Common myeloid progenitor, CD34-positive (primary cell): ENCODE data around the gene TRIM36.

Source experiments
- CTCF ChIA-PET: fragments of 350-600 bp; sonication (Branson Sonifier 250); formaldehyde crosslinking; loops from one replicate; lab custom pipeline; 2021; ENCODE audit warnings: antibody characterized with exemption; lab: Charles Lee
- POLR2A ChIA-PET: fragments of 350-600 bp; sonication (Branson Sonifier 250); formaldehyde crosslinking; loops from one replicate; lab custom pipeline; 2021; ENCODE audit warnings: antibody characterized with exemption; lab: Charles Lee
- DNase-seq, 3 donors: peaks; one replicate each; pipeline versions ENCODE4 v3.0.0 to v3.0.0-alpha.2; 2013
- H3K27ac ChIP-seq, 2 experiments: 1 replicate in 1 of 2; 2 replicates in 1 of 2; pipeline ENCODE4 v1.7.0; 2013; ENCODE audit warnings: inconsistent platforms in 2 of 2, low read length in 2 of 2, mild to moderate bottlenecking in 2 of 2, low read depth in 1 of 2, moderate library complexity in 1 of 2; ENCODE audit not compliant: severe bottlenecking in 2 of 2, insufficient read depth in 1 of 2, poor library complexity in 1 of 2
- H3K27me3 ChIP-seq, 5 experiments: replicated peaks in 2 of 5; 1 replicate in 3 of 5; 2 replicates in 2 of 5; pipeline versions ENCODE4 v1.6.1 to v1.7.0; 2013; ENCODE audit warnings: low read length in 4 of 5, mild to moderate bottlenecking in 2 of 5, moderate library complexity in 2 of 5, inconsistent platforms in 1 of 5; ENCODE audit not compliant: insufficient read depth in 5 of 5, control insufficient read depth in 4 of 5
- H3K36me3 ChIP-seq, 4 experiments: 1 replicate in 2 of 4; 2 replicates in 2 of 4; pipeline versions ENCODE4 v1.6.1 to v1.7.0; 2013; ENCODE audit warnings: low read length in 3 of 4, control low read depth in 1 of 4, mild to moderate bottlenecking in 1 of 4; ENCODE audit not compliant: control insufficient read depth in 4 of 4, insufficient read depth in 4 of 4
- H3K4me1 ChIP-seq, 4 experiments: 1 replicate in 3 of 4; 2 replicates in 1 of 4; pipeline versions ENCODE4 v1.6.1 to v1.7.1; 2013; ENCODE audit warnings: low read length in 3 of 4, mild to moderate bottlenecking in 3 of 4, control low read depth in 1 of 4, inconsistent platforms in 1 of 4, moderate library complexity in 1 of 4; ENCODE audit not compliant: control insufficient read depth in 4 of 4, insufficient read depth in 4 of 4; ENCODE audit errors: control extremely low read depth in 1 of 4
- H3K4me3 ChIP-seq, 7 experiments: 1 replicate in 4 of 7; 2 replicates in 3 of 7; pipeline versions ENCODE4 v1.5.1 to v1.7.0; 2013; ENCODE audit warnings: mild to moderate bottlenecking in 7 of 7, low read length in 6 of 7, moderate library complexity in 6 of 7, inconsistent platforms in 2 of 7, low read depth in 2 of 7, control low read depth in 1 of 7; ENCODE audit not compliant: insufficient read depth in 4 of 7, control insufficient read depth in 1 of 7; ENCODE audit errors: extremely low read depth in 1 of 7
- H3K9me3 ChIP-seq, 5 experiments: 1 replicate in 4 of 5; 2 replicates in 1 of 5; pipeline versions ENCODE4 v1.6.1 to v1.7.1; 2013; ENCODE audit warnings: low read length in 4 of 5, mild to moderate bottlenecking in 2 of 5, inconsistent platforms in 1 of 5, low read depth in 1 of 5, moderate library complexity in 1 of 5; ENCODE audit not compliant: control insufficient read depth in 4 of 5, insufficient read depth in 2 of 5; ENCODE audit errors: control extremely low read depth in 1 of 5
- WGBS: methylation state at CpG from one replicate; pipeline ENCODE4 v1.1.5; 2013; ENCODE audit not compliant: insufficient coverage; 5-methylcytosine and 5-hydroxymethylcytosine counted together

Gene TRIM36

DNA sequence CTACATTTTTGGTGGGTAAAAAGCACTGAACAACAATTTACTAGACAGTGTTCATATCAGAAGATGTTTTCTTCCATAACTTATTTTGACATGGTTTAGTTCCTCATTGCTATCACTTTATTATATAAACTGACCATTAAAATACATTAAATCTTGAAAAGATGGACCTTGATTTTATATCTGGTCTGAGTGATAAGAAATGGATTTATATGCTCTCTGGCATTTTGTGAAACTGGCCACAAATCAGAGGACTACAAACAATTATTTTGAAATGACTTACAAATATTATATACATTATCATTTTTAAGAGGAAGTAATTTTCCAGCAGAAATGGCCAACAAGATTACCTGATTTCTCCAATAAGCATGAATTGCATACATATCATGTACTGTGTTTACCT is 23.6 kb upstream of the TRIM36 start:
- no peak for DNase-seq
- ChIA-PET CTCF (no interaction called here), POLR2A (no interaction called here)

DNA sequence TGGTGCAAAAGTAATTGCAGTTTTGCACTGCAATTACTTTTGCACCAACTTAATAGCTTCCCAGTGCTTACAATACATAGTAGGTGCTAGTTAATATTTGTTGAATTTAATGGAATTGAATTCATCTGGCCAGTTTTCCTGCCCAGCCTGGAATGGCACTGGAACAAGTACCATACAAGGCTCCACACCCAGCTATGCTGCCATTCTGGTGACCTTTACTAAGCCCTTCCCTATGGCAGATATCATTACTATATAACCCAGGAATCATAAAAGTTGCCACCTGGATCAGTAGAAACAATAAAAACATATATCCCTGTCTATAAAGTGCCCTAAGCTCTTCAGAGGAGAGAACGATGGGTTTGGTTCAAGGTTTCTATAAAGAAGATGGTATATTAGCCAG is 22.4 kb upstream of the TRIM36 start:
- no peak overlapping the region for H3K27ac ChIP-seq
- H3K4me3 ChIP-seq = no peak overlapping the region
- CTCF ChIA-PET = interaction anchor here (0.6 kb wide), 1 partner anchor 67 kb away, joined by 3 read pairs; no protein-coding TSS in a partner anchor
- POLR2A ChIA-PET = no interaction called here
- peaks cover 0 to 22% (median 7%) of the 10 kb centered on the region in 5 experiments for H3K27me3 ChIP-seq
- no peaks in the 10 kb centered on the region for H3K4me1 ChIP-seq
- H3K36me3 ChIP-seq = no peaks in the 10 kb centered on the region
- no peak for DNase-seq
- no CpG with 5 or more reads among the region's 1 CpG for WGBS
- no peaks in the 10 kb centered on the region for H3K9me3 ChIP-seq

More for the DNA sequence above, 23.6 kb upstream of the TRIM36 start:
- no peaks in the 10 kb centered on the region for H3K4me1 ChIP-seq
- peaks cover 0 to 17% (median 7%) of the 10 kb centered on the region in 5 experiments for H3K27me3 ChIP-seq
- H3K36me3 ChIP-seq = no peaks in the 10 kb centered on the region
- no peak overlapping the region for H3K4me3 ChIP-seq
- no peaks in the 10 kb centered on the region for H3K9me3 ChIP-seq
- H3K27ac ChIP-seq = no peak overlapping the region

DNA sequence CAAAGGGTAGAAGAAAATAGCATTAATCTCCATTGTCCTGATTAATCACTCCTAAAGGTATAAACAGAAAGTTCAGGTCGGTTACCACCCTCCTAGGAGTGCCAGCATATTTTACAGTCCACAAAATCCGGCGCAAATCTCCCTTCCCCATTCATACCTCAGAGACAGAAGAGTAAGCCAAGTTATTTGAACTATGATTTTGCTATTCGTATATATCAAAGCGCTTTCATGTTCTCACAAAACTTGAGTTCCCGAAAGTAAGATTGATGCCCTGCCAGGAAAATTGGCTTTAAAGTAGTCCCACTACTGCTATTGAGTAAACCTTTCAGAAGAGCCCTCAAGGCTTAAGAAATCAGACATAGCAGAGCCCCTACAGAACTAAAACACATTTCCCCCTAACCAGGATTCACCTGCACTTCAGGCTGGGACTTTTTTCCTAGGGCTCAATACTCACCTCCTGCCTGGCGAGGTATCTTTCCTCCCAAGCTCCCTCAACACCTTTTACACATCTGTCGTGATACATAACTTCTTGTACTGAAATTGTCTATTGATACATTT is 21.8 kb upstream of the TRIM36 start:
- no peak for DNase-seq
- Histone ChIP-seq H3K36me3 (no peaks in the 10 kb centered on the region), H3K27me3 (peaks cover 0 to 27% (median 7%) of the 10 kb centered on the region in 5 experiments), H3K27ac (no peak overlapping the region), H3K4me3 (no peak overlapping the region), H3K4me1 (no peaks in the 10 kb centered on the region), H3K9me3 (peaks cover 0 to 1% (median 0%) of the 10 kb centered on the region in 5 experiments)
- ChIA-PET POLR2A (no interaction called here), CTCF (no interaction called here)
- 95% methylated on average over 8 of the region's 8 CpGs for WGBS

DNA sequence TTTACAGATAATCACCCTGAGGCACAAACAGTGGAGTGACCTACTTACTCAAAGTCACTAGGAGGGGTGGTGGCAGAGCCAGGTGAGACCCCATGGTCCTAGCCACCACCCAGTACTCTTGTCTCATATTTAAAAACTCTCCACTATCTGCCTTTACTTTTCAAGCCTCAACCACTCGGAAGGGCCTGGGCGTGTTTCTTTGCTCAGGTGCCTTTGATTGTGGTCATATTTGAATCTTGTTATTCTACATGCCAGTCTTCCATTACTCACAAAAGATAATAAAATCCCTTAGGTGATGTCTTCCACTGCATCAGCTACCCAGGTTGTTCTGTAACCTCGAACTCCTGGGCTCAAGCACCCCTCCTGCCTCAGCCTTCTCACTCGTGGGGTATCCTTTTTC is 20.7 kb upstream of the TRIM36 start:
- CTCF ChIA-PET = no interaction called here

DNA sequence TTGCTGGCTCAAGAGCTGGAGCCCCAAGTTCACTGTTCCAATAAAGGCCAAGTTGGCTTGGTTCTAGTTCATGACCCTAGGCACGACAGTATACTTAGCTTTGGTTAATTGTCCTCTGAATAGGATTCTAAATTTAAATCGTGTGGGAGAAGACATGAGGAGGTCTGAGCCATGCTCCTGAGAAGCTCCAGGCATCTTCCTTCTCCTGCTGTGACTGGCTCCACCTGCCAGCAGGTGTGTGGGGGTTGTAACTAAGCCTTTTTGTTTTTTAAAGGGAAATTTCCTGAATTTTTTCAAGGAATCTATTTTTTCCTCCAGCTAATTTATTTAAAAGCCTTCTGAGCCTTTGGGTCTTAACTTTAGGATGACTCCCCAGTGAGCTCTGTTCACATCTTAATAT is 20.2 kb upstream of the TRIM36 start:
- H3K9me3 ChIP-seq = peaks cover 0 to 1% (median 0%) of the 10 kb centered on the region in 5 experiments
- DNase-seq = no peak
- peaks cover 2 to 33% (median 7%) of the 10 kb centered on the region in 5 experiments for H3K27me3 ChIP-seq
- 100% methylated on average over 1 of the region's 2 CpGs for WGBS
- POLR2A ChIA-PET = no interaction called here
- CTCF ChIA-PET = interaction anchor here (2.5 kb wide), 1 partner anchor 9 kb away, joined by 7 read pairs; no protein-coding TSS in a partner anchor
- no peaks in the 10 kb centered on the region for H3K36me3 ChIP-seq
- no peaks in the 10 kb centered on the region for H3K4me1 ChIP-seq
- H3K4me3 ChIP-seq = no peak overlapping the region
- no peak overlapping the region for H3K27ac ChIP-seq

More for the DNA sequence above, 20.7 kb upstream of the TRIM36 start:
- POLR2A ChIA-PET = no interaction called here
- Histone ChIP-seq H3K27ac (no peak overlapping the region), H3K27me3 (peaks cover under 1 to 33% (median 7%) of the 10 kb centered on the region in 5 experiments), H3K4me1 (no peaks in the 10 kb centered on the region), H3K4me3 (no peak overlapping the region), H3K9me3 (peaks cover 0 to 1% (median 0%) of the 10 kb centered on the region in 5 experiments), H3K36me3 (no peaks in the 10 kb centered on the region)
- WGBS = 86% methylated on average over 1 of the region's 4 CpGs
- DNase-seq = no peak

DNA sequence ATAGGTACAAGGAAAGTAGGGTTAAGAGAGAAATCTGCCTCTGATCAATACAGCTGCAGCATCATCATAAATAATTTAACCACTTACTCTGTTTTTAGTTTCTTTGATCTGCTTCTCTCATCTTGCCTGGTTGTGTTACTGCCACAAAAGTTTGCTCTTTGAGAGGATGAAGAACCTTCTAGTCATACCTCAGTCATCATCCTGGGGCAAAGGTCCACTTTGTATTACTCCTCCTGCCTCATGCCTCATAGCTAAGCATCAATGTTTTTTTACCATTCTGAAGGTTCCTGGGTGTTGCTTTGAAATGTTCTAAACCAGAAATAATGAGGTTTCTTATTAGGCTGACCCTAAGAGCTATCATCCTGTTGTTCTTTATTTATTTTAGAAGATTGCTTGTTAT is 17.1 kb upstream of the TRIM36 start:
- H3K9me3 ChIP-seq = peaks cover 0 to 1% (median 0%) of the 10 kb centered on the region in 5 experiments
- no peak overlapping the region for H3K4me3 ChIP-seq
- no peak overlapping the region for H3K27ac ChIP-seq
- peaks cover 7 to 57% (median 17%) of the 10 kb centered on the region in 5 experiments for H3K27me3 ChIP-seq
- DNase-seq = no peak
- no peaks in the 10 kb centered on the region for H3K4me1 ChIP-seq
- CTCF ChIA-PET = interaction anchor here (0.8 to 1.4 kb wide), 2 partner anchors 16 to 88 kb away, joined by 3 to 4 read pairs; no protein-coding TSS in a partner anchor
- POLR2A ChIA-PET = no interaction called here
- no peaks in the 10 kb centered on the region for H3K36me3 ChIP-seq

DNA sequence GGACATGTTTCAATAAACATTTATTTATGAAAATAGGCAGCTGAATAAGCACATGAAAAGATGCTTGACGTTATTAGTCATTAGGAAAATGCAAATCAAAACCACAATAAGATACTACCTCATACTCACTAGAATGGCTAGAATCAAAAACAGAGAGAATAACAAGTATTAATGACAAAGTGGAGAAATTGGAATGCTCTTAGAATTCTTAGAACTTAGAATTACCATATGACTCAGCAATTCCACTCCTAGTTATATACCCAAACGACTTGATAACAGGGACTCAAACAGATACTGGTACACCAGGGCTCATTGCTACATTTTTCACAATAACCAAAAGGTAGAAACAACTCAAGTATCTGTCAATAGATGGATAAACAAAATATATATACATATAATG is 15.1 kb upstream of the TRIM36 start:
- H3K36me3 ChIP-seq = no peaks in the 10 kb centered on the region
- H3K4me1 ChIP-seq = peaks cover 0 to 8% (median 7%) of the 10 kb centered on the region in 4 experiments
- no peak overlapping the region for H3K4me3 ChIP-seq
- H3K27ac ChIP-seq = no peak overlapping the region
- ChIA-PET POLR2A (no interaction called here), CTCF (no interaction called here)
- no CpG with 5 or more reads among the region's 2 CpGs for WGBS
- H3K9me3 ChIP-seq = peaks cover 0 to 1% (median 0%) of the 10 kb centered on the region in 5 experiments
- H3K27me3 ChIP-seq = peaks cover 15 to 68% (median 32%) of the 10 kb centered on the region in 5 experiments
- DNase-seq = no peak
